Stimulated activated memory B cell treated with anti-CD40 and anti-IgM and Interleukin-4, amounts not matched to agents 10 μg/mL and 1 μg/mL and 100 μg/mL, for 72 hours (primary cell): ENCODE measurements around the gene FOXO3.

Experiments used
- ATAC-seq: fragments of 150-1000 bp; cut with Tn5 transposase; 2 replicates; pipeline ENCODE4 v1.10.0; 2021
- H3K27ac Mint-ChIP-seq: one replicate; pipeline ENCODE4 v1.8.0; 2022; ENCODE audit warnings: mild to moderate bottlenecking, mixed read lengths
- H3K27me3 Mint-ChIP-seq: one replicate; pipeline ENCODE4 v1.8.0; 2022; ENCODE audit warnings: mixed read lengths
- H3K36me3 Mint-ChIP-seq: one replicate; pipeline ENCODE4 v1.8.0; 2022; ENCODE audit warnings: mixed read lengths
- H3K4me1 Mint-ChIP-seq: one replicate; pipeline ENCODE4 v1.8.0; 2022; ENCODE audit warnings: mixed read lengths
- H3K4me3 Mint-ChIP-seq: one replicate; pipeline ENCODE4 v1.8.0; 2022; ENCODE audit warnings: mild to moderate bottlenecking, moderate library complexity, mixed read lengths
- H3K9me3 Mint-ChIP-seq: one replicate; pipeline ENCODE4 v1.8.0; 2022; ENCODE audit warnings: mixed read lengths

Gene FOXO3

DNA sequence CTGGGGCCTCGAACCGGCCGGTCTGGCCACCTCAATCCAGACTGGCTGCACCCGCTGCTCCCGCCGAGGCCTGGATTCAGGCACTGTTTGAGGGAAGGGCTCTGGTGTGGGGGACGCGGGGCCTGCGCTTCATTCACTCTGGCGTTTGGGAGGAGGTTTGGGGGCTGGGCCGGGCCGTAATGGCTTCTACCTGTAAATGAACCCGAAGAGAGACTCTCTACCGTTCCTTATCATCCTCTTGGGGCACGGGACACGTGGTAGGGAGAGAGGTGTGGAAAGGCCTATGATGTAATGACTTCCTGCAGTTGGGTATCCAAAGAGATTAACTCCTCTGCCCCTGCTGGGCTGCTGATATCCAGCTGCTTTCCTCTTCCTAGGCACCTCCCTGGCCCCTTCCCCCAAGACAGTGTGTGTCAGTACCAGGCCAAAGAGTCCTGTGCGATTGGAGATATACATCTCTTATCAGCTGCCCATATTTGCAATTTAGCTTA lies 1.8 kb downstream of the FOXO3 start:
- H3K27ac Mint-ChIP-seq = peak overlapping the region; percentile 95
- H3K9me3 Mint-ChIP-seq = peaks cover 3% of the 10 kb centered on the region
- ATAC-seq = no peak
- H3K36me3 Mint-ChIP-seq = peaks cover 19% of the 10 kb centered on the region
- peak overlapping the region; percentile 82 for H3K4me3 Mint-ChIP-seq
- H3K27me3 Mint-ChIP-seq = no peaks in the 10 kb centered on the region
- peaks cover 52% of the 10 kb centered on the region for H3K4me1 Mint-ChIP-seq

GRCh38 chr6:108563292-108563691 lies 2.6 kb downstream of the FOXO3 start:
- peaks cover 3% of the 10 kb centered on the region for H3K9me3 Mint-ChIP-seq
- ATAC-seq = no peak
- peak overlapping the region; percentile 82 for H3K4me3 Mint-ChIP-seq
- H3K4me1 Mint-ChIP-seq = peaks cover 56% of the 10 kb centered on the region
- peak overlapping the region; percentile 95 for H3K27ac Mint-ChIP-seq
- peaks cover 23% of the 10 kb centered on the region for H3K36me3 Mint-ChIP-seq
- no peaks in the 10 kb centered on the region for H3K27me3 Mint-ChIP-seq

DNA sequence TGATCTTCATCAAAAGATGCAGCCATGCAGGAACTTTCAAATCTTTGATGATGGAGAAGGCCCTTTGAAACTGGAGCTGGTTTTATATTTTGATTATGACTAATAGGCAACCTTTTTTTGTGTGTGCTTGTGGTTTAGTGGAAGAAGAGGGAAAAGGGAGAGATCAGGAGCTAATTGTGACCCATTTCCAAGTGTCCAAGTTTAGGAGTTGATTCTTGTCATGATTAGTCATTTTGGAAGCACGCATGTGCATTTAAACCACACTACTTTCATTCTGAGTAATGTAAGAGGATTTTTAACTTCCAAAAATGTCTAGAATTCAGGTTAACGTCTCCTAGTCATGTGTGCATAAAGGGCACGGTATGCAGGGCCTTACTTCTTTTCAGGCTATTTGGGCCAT lies 3.5 kb downstream of the FOXO3 start:
- Mint-ChIP-seq H3K4me1 (peaks cover 63% of the 10 kb centered on the region), H3K9me3 (peaks cover 3% of the 10 kb centered on the region), H3K27ac (peak overlapping the region; percentile 82), H3K4me3 (peak overlapping the region; percentile 45), H3K27me3 (no peaks in the 10 kb centered on the region), H3K36me3 (peaks cover 30% of the 10 kb centered on the region)
- no peak for ATAC-seq

DNA sequence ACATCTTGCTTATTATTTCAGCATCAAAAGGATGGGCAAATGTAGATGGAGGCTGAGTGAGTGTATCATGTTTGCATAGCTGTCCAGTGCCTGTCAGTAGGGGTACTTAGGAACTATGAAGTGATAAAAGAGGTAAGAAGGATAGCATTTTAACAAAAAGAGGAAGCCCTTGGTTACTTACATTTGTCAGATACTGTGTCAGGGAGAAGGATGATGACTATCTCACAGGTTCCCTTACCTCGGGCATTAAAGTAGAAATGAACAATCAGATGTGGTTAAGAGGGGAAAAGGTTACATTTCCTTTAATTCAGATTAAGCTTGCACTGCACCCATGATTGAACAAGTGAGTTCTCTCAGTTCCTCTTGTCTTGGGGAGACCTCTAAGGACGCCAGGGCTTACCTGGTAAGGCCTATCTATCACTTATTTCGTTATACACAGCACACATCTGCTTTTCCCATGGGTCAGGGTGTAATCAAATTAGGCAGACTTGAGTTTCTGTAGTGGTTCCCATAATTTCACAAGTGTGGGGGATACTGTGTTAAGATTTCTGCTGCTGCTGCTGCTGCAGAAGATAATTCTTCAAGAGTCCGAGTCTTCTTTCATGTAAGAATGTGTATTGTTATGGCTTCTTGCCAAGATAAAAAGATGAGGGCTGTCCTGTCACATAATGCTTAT lies 4.5 kb downstream of the FOXO3 start:
- Mint-ChIP-seq H3K9me3 (peaks cover 3% of the 10 kb centered on the region), H3K36me3 (peaks cover 36% of the 10 kb centered on the region), H3K27me3 (no peaks in the 10 kb centered on the region), H3K4me3 (peak overlapping the region; percentile 61), H3K4me1 (peaks cover 69% of the 10 kb centered on the region), H3K27ac (peak overlapping the region; percentile 82)
- peak; percentile 90 for ATAC-seq

GRCh38 chr6:108565893-108566292 lies 5.2 kb downstream of the FOXO3 start:
- Mint-ChIP-seq H3K27ac (peak overlapping the region; percentile 82), H3K4me1 (peaks cover 69% of the 10 kb centered on the region), H3K36me3 (peaks cover 42% of the 10 kb centered on the region), H3K27me3 (no peaks in the 10 kb centered on the region), H3K9me3 (peaks cover 3% of the 10 kb centered on the region), H3K4me3 (peak overlapping the region; percentile 61)
- peak; percentile 73 for ATAC-seq

DNA sequence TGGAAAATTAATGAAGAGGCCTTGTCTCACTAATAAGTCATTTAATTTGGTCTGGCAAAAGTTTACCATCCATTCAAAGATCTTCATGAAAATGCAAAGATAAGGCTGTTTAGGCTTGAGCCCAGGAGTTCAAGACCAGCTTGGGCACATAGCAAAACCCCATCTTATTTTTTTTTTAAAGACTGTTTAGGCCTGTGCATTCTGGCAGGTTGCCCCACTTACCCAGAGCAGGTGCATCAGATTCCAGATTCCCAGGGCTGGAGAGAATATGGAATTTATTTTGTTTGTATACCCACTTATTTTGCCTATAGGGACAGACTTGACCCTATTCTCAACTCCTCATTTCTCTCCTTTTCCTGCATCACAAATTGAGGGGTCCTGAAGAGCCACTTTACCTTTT lies 5.7 kb downstream of the FOXO3 start:
- Mint-ChIP-seq H3K9me3 (peaks cover 3% of the 10 kb centered on the region), H3K27me3 (no peaks in the 10 kb centered on the region), H3K4me3 (peak overlapping the region; percentile 61), H3K4me1 (peaks cover 74% of the 10 kb centered on the region), H3K36me3 (peaks cover 47% of the 10 kb centered on the region), H3K27ac (peak overlapping the region; percentile 82)
- ATAC-seq = no peak

GRCh38 chr6:108568101-108568500 lies 7.4 kb downstream of the FOXO3 start:
- Mint-ChIP-seq H3K4me1 (peaks cover 63% of the 10 kb centered on the region), H3K4me3 (no peak overlapping the region), H3K27ac (no peak overlapping the region), H3K27me3 (no peaks in the 10 kb centered on the region), H3K36me3 (peaks cover 41% of the 10 kb centered on the region), H3K9me3 (peaks cover 3% of the 10 kb centered on the region)
- no peak for ATAC-seq

- H3K27me3 Mint-ChIP-seq = no peaks in the 10 kb centered on the region
- H3K4me1 Mint-ChIP-seq = peaks cover 58% of the 10 kb centered on the region
- no peak overlapping the region for H3K27ac Mint-ChIP-seq
- H3K9me3 Mint-ChIP-seq = no peaks in the 10 kb centered on the region
- H3K36me3 Mint-ChIP-seq = peaks cover 37% of the 10 kb centered on the region
- ATAC-seq = no peak
- H3K4me3 Mint-ChIP-seq = no peak overlapping the region
Observed at GRCh38 chr6:108568551-108569305, 8.0 kb downstream of the FOXO3 start.

GRCh38 chr6:108570517-108570916 lies 9.8 kb downstream of the FOXO3 start:
- H3K27ac Mint-ChIP-seq = no peak overlapping the region
- no peak for ATAC-seq
- H3K36me3 Mint-ChIP-seq = peaks cover 37% of the 10 kb centered on the region
- H3K9me3 Mint-ChIP-seq = no peaks in the 10 kb centered on the region
- no peaks in the 10 kb centered on the region for H3K27me3 Mint-ChIP-seq
- H3K4me1 Mint-ChIP-seq = peaks cover 55% of the 10 kb centered on the region
- H3K4me3 Mint-ChIP-seq = no peak overlapping the region

GRCh38 chr6:108574457-108575141 lies 13.9 kb downstream of the FOXO3 start:
- Mint-ChIP-seq H3K27me3 (no peaks in the 10 kb centered on the region), H3K4me3 (no peak overlapping the region), H3K36me3 (peaks cover 37% of the 10 kb centered on the region), H3K27ac (no peak overlapping the region), H3K4me1 (peaks cover 59% of the 10 kb centered on the region), H3K9me3 (no peaks in the 10 kb centered on the region)
- no peak for ATAC-seq

GRCh38 chr6:108575905-108576494 lies 15.3 kb downstream of the FOXO3 start:
- H3K36me3 Mint-ChIP-seq = peaks cover 27% of the 10 kb centered on the region
- H3K27ac Mint-ChIP-seq = no peak overlapping the region
- H3K4me3 Mint-ChIP-seq = no peak overlapping the region
- no peaks in the 10 kb centered on the region for H3K9me3 Mint-ChIP-seq
- no peak for ATAC-seq
- peaks cover 65% of the 10 kb centered on the region for H3K4me1 Mint-ChIP-seq
- H3K27me3 Mint-ChIP-seq = no peaks in the 10 kb centered on the region

DNA sequence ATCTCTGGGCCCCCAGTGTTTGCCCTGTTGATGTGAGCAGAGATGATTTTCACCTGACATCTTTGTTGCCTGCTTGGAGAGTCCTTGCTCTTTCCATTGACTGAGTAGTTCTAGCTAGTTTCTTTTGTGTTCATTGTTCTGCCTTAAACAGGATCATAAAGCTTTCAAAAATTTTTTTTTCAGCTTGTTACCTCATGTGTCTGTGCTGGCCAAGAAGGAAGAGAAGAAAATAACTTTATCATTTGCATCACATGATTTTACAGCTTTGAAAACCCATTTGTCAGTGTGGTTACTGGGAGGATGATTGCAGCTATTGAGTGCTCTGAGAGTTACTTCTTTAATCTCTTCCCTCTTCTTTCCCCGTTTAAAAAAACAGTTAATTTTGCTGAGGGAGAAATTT lies 16.0 kb downstream of the FOXO3 start:
- peaks cover 65% of the 10 kb centered on the region for H3K4me1 Mint-ChIP-seq
- H3K27me3 Mint-ChIP-seq = no peaks in the 10 kb centered on the region

DNA sequence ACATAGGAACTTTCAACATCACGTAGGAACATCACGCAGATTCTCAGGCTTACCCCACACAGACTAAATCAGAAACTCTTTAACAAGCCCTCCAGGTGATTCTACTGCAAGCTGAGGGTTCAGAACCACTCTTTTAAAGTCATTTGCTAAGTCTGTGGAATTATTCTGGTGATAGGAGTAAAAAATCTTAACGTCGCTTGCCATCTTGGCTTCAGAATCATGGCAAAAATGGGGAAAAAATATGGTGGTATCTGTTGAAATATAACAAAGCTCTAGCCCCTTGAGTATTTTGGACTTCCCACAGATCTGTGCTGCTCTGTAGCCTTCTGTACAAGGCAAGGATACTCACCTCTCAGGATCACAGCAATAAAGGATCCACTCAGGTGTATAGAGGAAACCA lies 17.4 kb downstream of the FOXO3 start:
- H3K4me3 Mint-ChIP-seq = no peak overlapping the region
- H3K4me1 Mint-ChIP-seq = peaks cover 73% of the 10 kb centered on the region
- H3K27ac Mint-ChIP-seq = no peak overlapping the region
- no peaks in the 10 kb centered on the region for H3K9me3 Mint-ChIP-seq
- ATAC-seq = no peak
- no peaks in the 10 kb centered on the region for H3K27me3 Mint-ChIP-seq
- peaks cover 14% of the 10 kb centered on the region for H3K36me3 Mint-ChIP-seq

More for the DNA sequence above, 16.0 kb downstream of the FOXO3 start:
- no peak for ATAC-seq
- no peaks in the 10 kb centered on the region for H3K9me3 Mint-ChIP-seq
- H3K27ac Mint-ChIP-seq = peak overlapping the region; percentile 45
- H3K4me3 Mint-ChIP-seq = no peak overlapping the region
- peaks cover 20% of the 10 kb centered on the region for H3K36me3 Mint-ChIP-seq

DNA sequence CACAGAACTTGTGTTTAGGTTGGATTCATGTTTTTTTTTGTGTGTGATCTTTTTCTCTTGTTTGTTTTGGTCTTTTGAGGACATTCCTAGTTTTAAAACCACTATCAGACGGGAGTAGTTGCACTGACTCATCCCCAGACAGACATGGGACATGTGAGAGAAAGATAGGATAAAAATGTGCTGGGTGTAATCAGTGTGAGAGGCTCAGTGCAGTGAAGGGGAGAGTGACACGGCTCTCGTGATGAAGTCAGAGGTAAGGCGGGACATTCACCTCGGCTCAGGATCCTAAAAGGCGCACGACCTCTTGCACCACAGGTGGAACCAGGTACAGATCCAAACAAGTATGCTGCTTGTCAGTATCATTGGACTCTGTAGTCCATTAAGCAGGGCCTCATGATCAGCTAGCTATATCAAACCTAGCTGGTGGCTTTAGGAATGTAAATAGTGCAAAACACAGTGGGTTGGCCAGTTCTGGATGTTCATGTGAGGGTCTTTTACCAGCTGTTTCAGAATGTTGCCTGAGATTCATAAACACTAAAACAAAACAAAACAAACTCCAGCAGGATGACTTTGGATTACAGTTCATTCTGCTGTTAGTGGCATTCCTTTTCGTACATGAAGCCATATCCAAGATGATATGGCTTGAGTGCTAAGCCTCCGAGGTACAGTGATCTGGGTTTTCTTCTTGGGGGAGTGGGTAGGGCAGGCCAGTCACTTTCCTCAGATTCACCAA lies 18.0 kb downstream of the FOXO3 start:
- H3K27ac Mint-ChIP-seq = no peak overlapping the region
- H3K27me3 Mint-ChIP-seq = no peaks in the 10 kb centered on the region
- H3K9me3 Mint-ChIP-seq = no peaks in the 10 kb centered on the region
- peaks cover 77% of the 10 kb centered on the region for H3K4me1 Mint-ChIP-seq
- ATAC-seq = no peak
- no peak overlapping the region for H3K4me3 Mint-ChIP-seq
- H3K36me3 Mint-ChIP-seq = peaks cover 14% of the 10 kb centered on the region
